ENCODE results near the gene SAFB. TPM values are rescaled to one million over a fixed set of nuclear protein-coding genes. Genes with fewer than 3 reads are reported as not detected.
A peak's percentile ranks its signal among the peaks of the same experiment; 100 is the strongest.

SAFB gene
- 33.4 and 77.9 TPM in 2 replicates for total RNA-seq

DNA sequence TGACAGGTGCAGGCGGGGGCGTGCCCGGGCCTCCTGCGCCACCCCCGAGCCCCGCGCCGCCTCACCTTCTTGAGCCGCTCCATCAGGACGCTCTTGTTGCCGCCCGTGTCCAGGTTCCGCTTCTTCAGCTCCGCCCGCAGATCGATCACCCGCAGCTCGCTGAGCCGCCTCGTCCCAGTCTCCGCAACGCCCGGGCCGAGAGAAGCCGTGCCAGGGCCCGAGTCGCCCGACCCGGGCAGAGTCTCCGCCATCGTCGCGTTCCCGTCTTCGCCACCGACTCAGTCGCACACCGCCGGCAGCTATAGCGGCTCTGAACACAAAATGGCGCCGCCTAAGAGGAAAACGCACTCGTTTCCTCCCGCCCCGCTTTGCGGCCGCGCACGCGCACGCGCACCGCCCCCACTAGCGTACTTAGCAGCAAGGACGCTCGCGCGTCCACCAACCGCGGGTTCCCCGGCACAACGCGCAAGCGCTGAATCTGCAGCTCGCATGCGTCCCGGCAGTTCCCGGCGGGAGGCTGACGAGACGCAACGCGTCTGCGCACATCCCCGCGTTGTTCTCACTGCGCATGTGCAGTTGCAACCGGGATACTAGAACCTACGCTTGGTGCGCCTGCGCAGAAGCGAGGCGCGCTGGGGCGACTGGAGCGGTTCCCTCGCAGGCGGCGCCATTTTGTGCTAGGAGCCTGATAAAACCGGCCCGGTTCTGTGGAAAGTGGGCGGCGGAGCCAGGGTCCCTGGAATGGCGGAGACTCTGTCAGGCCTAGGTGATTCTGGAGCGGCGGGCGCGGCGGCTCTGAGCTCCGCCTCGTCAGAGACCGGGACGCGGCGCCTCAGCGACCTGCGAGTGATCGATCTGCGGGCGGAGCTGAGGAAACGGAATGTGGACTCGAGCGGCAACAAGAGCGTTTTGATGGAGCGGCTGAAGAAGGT is at the start of gene SAFB, which contains the start of gene SAFB2:
Gene SAFB (plus strand): TSS at position 619 of the 932 bp plus-strand sequence. CDS start 123 bp downstream, at position 742.
Gene SAFB2 (minus strand): TSS at position 312 of the 932 bp plus-strand sequence. CDS start 61 bp downstream, at position 251.
- DNase-seq (ENCODE audit: extremely low read depth, low read depth, low spot score) = peak; percentile 94

- no peak for DNase-seq (ENCODE audit: extremely low read depth, low read depth, low spot score)
These were observed 47.3 kb upstream of the SAFB start for GRCh38 chr19:5575590-5575989.

- DNase-seq (ENCODE audit: extremely low read depth, low read depth, low spot score) = no peak
These were observed 44.6 kb upstream of the SAFB start for GRCh38 chr19:5578097-5578846.

- DNase-seq (ENCODE audit: extremely low read depth, low read depth, low spot score) = no peak
These were observed 43.6 kb upstream of the SAFB start for GRCh38 chr19:5579286-5579685.

GRCh38 chr19:5579697-5580096 is 43.2 kb upstream of the SAFB start:
- DNase-seq (ENCODE audit: extremely low read depth, low read depth, low spot score) = no peak

DNA sequence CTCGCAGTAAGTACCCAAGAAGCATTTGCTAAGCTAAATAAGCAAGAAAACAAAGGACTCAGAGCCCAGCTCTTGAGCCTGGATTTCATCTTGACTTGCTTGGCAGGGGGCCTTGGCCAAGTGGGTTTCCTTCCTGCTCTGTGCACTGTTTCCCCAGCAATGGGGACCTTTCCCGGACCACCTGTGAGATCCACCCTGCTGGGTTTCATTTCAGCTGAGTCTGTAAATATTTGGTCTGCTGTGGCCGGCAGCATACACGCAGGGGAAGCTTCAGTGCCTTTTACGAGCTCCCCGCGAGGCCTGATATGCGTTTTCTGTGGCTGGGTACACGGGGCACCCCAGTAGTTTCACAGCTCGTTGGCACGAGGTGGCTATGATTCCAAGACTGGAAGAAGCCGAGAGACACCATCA is 42.7 kb upstream of the SAFB start:
- DNase-seq (ENCODE audit: extremely low read depth, low read depth, low spot score) = no peak

GRCh38 chr19:5585461-5586299 is 37.2 kb upstream of the SAFB start:
- DNase-seq (ENCODE audit: extremely low read depth, low read depth, low spot score) = no peak

- DNase-seq (ENCODE audit: extremely low read depth, low read depth, low spot score) = no peak
These were observed 36.4 kb upstream of the SAFB start for GRCh38 chr19:5586300-5587070.

- no peak for DNase-seq (ENCODE audit: extremely low read depth, low read depth, low spot score)
These were observed 35.8 kb upstream of the SAFB start for GRCh38 chr19:5587071-5587455.

DNA sequence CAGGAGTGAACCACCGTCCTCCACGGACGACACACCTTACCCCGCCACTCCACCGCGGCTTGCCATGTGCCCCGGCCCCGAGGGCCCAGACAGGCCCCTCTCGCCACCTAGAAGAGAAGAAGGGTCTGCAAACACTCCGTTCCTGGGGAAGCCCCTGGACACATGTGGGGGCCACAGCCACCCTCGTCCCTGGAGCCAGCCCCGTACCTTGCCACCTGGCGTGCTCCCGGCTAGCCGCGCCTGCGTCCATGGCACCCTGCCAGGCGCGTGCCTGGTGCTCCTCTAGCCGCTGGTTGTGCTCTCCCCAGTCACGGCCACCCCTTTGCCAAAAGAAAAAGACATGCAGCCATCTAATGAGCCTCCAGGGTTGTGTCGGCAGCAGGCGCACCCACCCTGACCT is 35.2 kb upstream of the SAFB start:
- DNase-seq (ENCODE audit: extremely low read depth, low read depth, low spot score) = no peak

GRCh38 chr19:5588441-5588840 is 34.4 kb upstream of the SAFB start:
- no peak for DNase-seq (ENCODE audit: extremely low read depth, low read depth, low spot score)

DNA sequence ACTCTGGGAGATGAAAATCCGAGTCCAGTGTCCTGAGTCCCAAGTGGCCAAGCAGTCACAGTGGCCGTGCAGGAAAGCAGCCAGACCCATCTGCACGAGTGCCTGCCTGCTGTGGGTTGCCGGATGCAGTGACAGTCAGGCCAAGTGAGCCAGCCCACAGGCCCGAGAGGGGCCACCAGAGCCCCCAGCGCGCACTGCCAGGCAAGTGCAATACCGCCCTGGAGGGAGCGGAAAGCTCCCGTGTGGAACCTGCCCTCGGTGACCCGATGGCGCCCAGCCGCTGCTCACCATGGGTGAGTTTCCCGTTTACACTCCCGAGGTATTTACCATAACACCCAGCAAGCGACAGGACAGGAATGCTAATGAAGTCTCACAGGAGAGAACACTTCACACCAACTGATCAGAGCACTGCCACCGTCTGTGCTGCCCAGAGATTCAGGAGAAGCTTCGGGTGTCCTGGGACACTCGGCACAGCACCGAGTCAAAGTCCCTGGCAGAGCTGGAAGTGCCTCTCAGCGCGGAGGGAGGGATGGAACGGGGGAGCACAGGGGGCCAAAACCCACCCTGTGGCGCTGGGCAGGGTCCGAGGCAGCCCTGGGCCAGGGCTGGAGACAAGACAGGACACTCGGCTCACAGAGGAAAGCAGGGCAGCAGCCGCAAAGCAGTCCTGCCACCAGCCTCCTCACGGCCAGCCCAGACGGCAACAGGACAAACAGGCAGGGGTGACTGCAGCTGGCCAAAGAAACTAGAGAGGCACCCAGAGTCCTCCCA is 33.8 kb upstream of the SAFB start:
- DNase-seq (ENCODE audit: extremely low read depth, low read depth, low spot score) = no peak

- no peak for DNase-seq (ENCODE audit: extremely low read depth, low read depth, low spot score)
These were observed 32.6 kb upstream of the SAFB start for GRCh38 chr19:5590151-5590864.

DNA sequence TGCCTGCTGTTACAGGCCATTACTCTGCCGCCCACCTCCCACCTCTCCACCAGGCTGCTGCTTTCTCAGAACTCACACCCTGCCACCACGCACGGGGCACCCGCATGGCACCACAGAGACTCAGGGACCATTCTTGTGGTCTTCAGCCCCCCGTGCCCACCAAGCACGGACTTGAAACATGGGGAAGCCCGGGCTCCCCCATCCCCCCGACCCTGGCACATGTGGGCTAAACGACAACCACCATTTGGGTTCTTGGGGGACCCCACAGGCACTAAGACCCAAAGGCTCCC is 32.1 kb upstream of the SAFB start:
- DNase-seq (ENCODE audit: extremely low read depth, low read depth, low spot score) = no peak

GRCh38 chr19:5591476-5591875 is 31.4 kb upstream of the SAFB start:
- no peak for DNase-seq (ENCODE audit: extremely low read depth, low read depth, low spot score)

- no peak for DNase-seq (ENCODE audit: extremely low read depth, low read depth, low spot score)
These were observed 30.1 kb upstream of the SAFB start for GRCh38 chr19:5592531-5593342.

GRCh38 chr19:5593343-5594255 is 29.3 kb upstream of the SAFB start:
- no peak for DNase-seq (ENCODE audit: extremely low read depth, low read depth, low spot score)
